Measurements from ENCODE around the gene TCP11L2.

TCP11L2 gene

DNA sequence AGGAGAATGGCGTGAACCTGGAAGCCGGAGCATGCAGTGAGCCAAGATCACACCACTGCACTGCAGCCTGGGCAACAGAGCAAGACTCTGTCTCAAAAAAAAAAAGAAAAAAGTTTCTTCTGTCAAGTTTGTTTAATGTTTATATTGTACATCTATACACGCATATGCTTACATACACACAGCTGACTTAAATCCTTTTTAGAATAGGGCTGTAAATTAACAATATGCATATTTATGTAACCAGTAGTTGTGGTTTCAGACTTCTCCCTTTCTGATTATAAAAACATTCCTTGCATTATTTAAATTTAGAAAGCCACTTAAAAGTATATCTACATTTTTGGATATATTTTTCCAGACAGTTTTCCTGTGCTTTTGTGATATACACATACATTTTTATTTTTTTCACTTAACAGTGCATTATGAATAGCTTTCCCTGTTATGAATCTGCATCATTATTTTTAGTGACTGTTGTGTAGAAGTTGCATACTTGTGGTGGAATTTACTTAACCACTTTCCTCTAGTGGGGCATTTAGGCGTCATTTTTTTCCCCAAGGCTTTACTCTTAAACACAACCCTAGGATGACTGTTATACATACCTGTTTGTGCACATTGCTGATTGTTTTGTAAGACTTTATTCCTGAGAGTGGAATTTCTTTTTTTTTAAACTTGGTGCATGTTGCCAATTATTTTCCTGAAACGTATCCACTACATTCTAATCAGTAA lies 84.4 kb downstream of the TCP11L2 start:
- Histone ChIP-seq H3K27me3 (replicated peaks; ENCODE audit: control insufficient read depth, insufficient read depth, low read length, poor library complexity, severe bottlenecking) (no peaks in the 10 kb centered on the region), H3K9me3 (ENCODE audit: control insufficient read depth, low read length) (no peaks in the 10 kb centered on the region), H3K4me1 (ENCODE audit: control insufficient read depth, insufficient read depth, low read length, poor library complexity, severe bottlenecking) (no peaks in the 10 kb centered on the region), H3K27ac (ENCODE audit: insufficient read depth, low read length, poor library complexity, severe bottlenecking) (no peak overlapping the region), H3K4me3 (ENCODE audit: insufficient read depth, low read depth, low read length, poor library complexity, severe bottlenecking) (no peak overlapping the region), H3K36me3 (ENCODE audit: control insufficient read depth, insufficient read depth, low read length) (peaks cover 6% of the 10 kb centered on the region)
- DNase-seq: no peak

DNA sequence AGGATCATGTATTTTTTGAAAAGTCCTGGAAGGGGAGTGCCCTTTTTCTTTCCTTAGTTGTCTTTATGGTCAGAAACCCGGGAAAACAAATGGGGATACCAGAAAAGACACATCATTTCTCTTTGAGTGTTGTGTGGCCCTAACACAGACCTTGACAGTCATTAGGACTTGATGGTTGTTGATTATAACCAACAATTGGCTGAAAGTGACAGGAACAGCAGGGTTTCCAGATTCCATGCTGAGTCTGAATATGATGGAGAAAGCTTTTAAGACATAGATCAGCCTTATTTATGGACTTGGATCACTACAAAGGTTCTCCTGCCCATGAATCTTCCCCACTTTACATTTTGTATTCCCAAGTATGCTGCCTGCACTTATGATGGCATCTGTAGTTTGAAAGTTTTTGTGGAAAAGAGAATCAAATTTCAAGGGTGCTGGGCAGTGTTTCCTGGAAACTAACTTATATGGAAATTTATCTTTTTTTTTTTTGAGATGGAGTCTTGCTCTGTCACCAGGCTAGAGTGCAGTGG lies 85.4 kb downstream of the TCP11L2 start:
- Histone ChIP-seq H3K9me3 (ENCODE audit: control insufficient read depth, low read length) (no peaks in the 10 kb centered on the region), H3K36me3 (ENCODE audit: control insufficient read depth, insufficient read depth, low read length) (no peaks in the 10 kb centered on the region), H3K27me3 (replicated peaks; ENCODE audit: control insufficient read depth, insufficient read depth, low read length, poor library complexity, severe bottlenecking) (no peaks in the 10 kb centered on the region), H3K4me3 (ENCODE audit: insufficient read depth, low read depth, low read length, poor library complexity, severe bottlenecking) (no peak overlapping the region), H3K4me1 (ENCODE audit: control insufficient read depth, insufficient read depth, low read length, poor library complexity, severe bottlenecking) (no peaks in the 10 kb centered on the region), H3K27ac (ENCODE audit: insufficient read depth, low read length, poor library complexity, severe bottlenecking) (no peak overlapping the region)
- DNase-seq: no peak

DNA sequence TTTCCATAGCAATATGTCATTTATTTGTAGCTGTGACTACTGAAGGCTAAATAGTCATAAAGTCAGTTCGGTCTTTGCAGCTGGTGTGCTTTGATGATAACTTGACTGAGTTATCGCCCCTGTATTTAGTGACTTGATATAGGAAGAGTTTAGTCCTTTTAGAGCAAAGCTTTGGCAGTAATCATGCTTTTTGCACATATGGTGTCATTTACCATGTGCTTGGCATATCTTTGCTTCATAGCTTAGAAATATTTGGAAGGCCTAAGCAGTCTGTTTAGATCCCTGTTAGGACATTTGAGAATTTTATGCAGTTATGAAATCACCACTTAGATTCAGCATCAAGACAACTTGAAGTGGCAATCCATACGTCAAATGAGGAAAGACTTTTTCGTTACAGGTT lies 86.6 kb downstream of the TCP11L2 start:
- no peak for DNase-seq
- no peaks in the 10 kb centered on the region for H3K36me3 ChIP-seq (ENCODE audit: control insufficient read depth, insufficient read depth, low read length)
- no peaks in the 10 kb centered on the region for H3K9me3 ChIP-seq (ENCODE audit: control insufficient read depth, low read length)

DNA sequence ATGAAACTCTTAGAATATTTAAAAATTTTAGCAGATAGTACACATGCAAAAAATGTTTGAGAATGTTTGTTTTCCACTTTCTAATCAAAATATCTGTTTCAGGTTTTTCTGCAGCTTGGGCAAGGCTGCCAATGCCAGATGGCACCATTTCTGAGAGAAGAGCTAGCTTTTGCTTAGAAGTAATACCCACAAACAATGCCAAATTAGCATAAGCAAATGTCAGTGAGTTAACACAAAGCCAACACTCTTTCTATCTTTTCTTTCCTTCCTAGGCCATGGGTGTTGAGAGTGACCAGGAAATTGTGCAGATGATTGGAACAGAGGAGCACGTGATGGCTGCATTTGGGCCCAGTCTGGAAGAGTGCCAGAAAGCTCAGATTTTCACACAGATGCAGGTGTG lies 90.2 kb downstream of the TCP11L2 start:
- peaks cover 6% of the 10 kb centered on the region for H3K36me3 ChIP-seq (ENCODE audit: control insufficient read depth, insufficient read depth, low read length)
- no peak overlapping the region for H3K27ac ChIP-seq (ENCODE audit: insufficient read depth, low read length, poor library complexity, severe bottlenecking)
- H3K4me1 ChIP-seq (ENCODE audit: control insufficient read depth, insufficient read depth, low read length, poor library complexity, severe bottlenecking): no peaks in the 10 kb centered on the region
- H3K4me3 ChIP-seq (ENCODE audit: insufficient read depth, low read depth, low read length, poor library complexity, severe bottlenecking): no peak overlapping the region
- H3K27me3 ChIP-seq (replicated peaks; ENCODE audit: control insufficient read depth, insufficient read depth, low read length, poor library complexity, severe bottlenecking): no peaks in the 10 kb centered on the region
- H3K9me3 ChIP-seq (ENCODE audit: control insufficient read depth, low read length): no peaks in the 10 kb centered on the region
- DNase-seq: no peak

More for the DNA sequence above, 86.6 kb downstream of the TCP11L2 start:
- H3K27me3 ChIP-seq (replicated peaks; ENCODE audit: control insufficient read depth, insufficient read depth, low read length, poor library complexity, severe bottlenecking): no peaks in the 10 kb centered on the region
- H3K4me1 ChIP-seq (ENCODE audit: control insufficient read depth, insufficient read depth, low read length, poor library complexity, severe bottlenecking): no peaks in the 10 kb centered on the region
- H3K27ac ChIP-seq (ENCODE audit: insufficient read depth, low read length, poor library complexity, severe bottlenecking): no peak overlapping the region
- H3K4me3 ChIP-seq (ENCODE audit: insufficient read depth, low read depth, low read length, poor library complexity, severe bottlenecking): no peak overlapping the region

All from effector memory CD4-positive, alpha-beta T cell (primary cell).